HCT116 (cell line): Measurements from ENCODE around the gene ZNF485. TPM values are rescaled to one million over a fixed set of nuclear protein-coding genes. Genes with fewer than 3 reads are reported as not detected.

Experiments
- ATAC-seq: fragments of 200-7000 bp; cut with Tn5 transposase; 2 replicates; pipeline ENCODE4 v1.9.1; 2020; ENCODE audit warnings: mild to moderate bottlenecking, moderate library complexity
- BruUV-seq: library from RNA; stranded (reverse); fragments of 400-500 nt; replicated peaks from 2 replicates; lab custom pipeline; 2021; lab: Mats Ljungman, UMichigan
- CTCF ChIA-PET: fragments of 300-600 bp; sonication (Branson Sonifier 250); formaldehyde crosslinking; loops from one replicate; lab custom pipeline; 2021; ENCODE audit warnings: antibody characterized with exemption; lab: Charles Lee
- POLR2A ChIA-PET: fragments of 300-600, 350-600 bp; sonication (Branson Sonifier 250); formaldehyde crosslinking; loops from one replicate; lab custom pipeline; 2021; ENCODE audit warnings: antibody characterized with exemption; lab: Charles Lee
- RAD21 ChIA-PET, 2 experiments: fragments of 300-600 bp; sonication (Branson Sonifier 250); formaldehyde crosslinking; loops; one replicate each; lab custom pipeline; 2023; ENCODE audit warnings: low total read pairs in 2 of 2; ENCODE audit not compliant: uncharacterized antibody in 2 of 2, unreplicated experiment in 2 of 2, low non-redundant PET in 1 of 2; lab: Charles Lee
- DNase-seq: peaks from one replicate; pipeline ENCODE4 v3.0.0-alpha.2; 2010; ENCODE audit warnings: low read depth, low spot score
- H2AFZ ChIP-seq: fragments of 200-600 bp; shearing (Covaris generic), sonication (generic); 2 replicates; pipeline ENCODE4 v1.6.1; 2017; ENCODE audit warnings: low read depth, mixed run types, mixed read lengths, antibody characterized with exemption, low read length; ENCODE audit not compliant: poor library complexity, severe bottlenecking
- H3K27ac ChIP-seq: 2 replicates; pipeline ENCODE4 v1.5.1; 2012; ENCODE audit warnings: low read depth, low read length
- H3K27me3 ChIP-seq: fragments of 200-600 bp; sonication (generic); 2 replicates; pipeline ENCODE4 v1.6.1; 2016; ENCODE audit warnings: mixed run types, low read length, mixed read lengths; ENCODE audit not compliant: insufficient read depth
- H3K36me3 ChIP-seq, 2 experiments: fragments of 200-500 bp in 1 of 2; fragments of 200-600 bp in 1 of 2; sonication (Bioruptor generic) in 1 of 2; sonication (generic) in 1 of 2; 2 replicates each; pipeline versions ENCODE4 v1.5.1 to v1.6.1; 2014 to 2016; ENCODE audit warnings: low read length in 2 of 2, inconsistent platforms in 1 of 2, mixed read lengths in 1 of 2, mixed run types in 1 of 2; ENCODE audit not compliant: insufficient read depth in 2 of 2, control insufficient read depth in 1 of 2
- H3K4me1 ChIP-seq, 2 experiments: fragments of 200-600 bp in 1 of 2; sonication (generic) in 1 of 2; 2 replicates each; pipeline versions ENCODE4 v1.5.1 to v1.6.1; 2012 to 2017; ENCODE audit warnings: low read length in 2 of 2, inconsistent platforms in 1 of 2, mild to moderate bottlenecking in 1 of 2, mixed read lengths in 1 of 2, mixed run types in 1 of 2, moderate library complexity in 1 of 2; ENCODE audit not compliant: insufficient read depth in 2 of 2, control insufficient read depth in 1 of 2
- H3K4me2 ChIP-seq: fragments of 200-600 bp; sonication (generic); 2 replicates; pipeline ENCODE4 v1.6.1; 2017; ENCODE audit warnings: mixed run types, low read length, mixed read lengths
- H3K4me3 ChIP-seq, 2 experiments: fragments of 200-600 bp in 1 of 2; sonication (generic) in 1 of 2; replicated peaks in 1 of 2; 2 replicates each; pipeline ENCODE4 v1.5.1; 2011 to 2016; ENCODE audit warnings: low read length in 2 of 2, control low read depth in 1 of 2, low read depth in 1 of 2, mild to moderate bottlenecking in 1 of 2, mixed read lengths in 1 of 2, mixed run types in 1 of 2
- H3K79me2 ChIP-seq: fragments of 200-600 bp; sonication (generic); 2 replicates; pipeline ENCODE4 v1.6.1; 2017; ENCODE audit warnings: mild to moderate bottlenecking, mixed run types, low read length, moderate library complexity, mixed read lengths; ENCODE audit not compliant: insufficient read depth
- H3K9ac ChIP-seq: fragments of 200-600 bp; sonication (generic); 2 replicates; pipeline ENCODE4 v1.6.1; 2016; ENCODE audit warnings: low read length, mixed read lengths
- H3K9me2 ChIP-seq: fragments of 200-600 bp; sonication (generic), shearing (Covaris generic); 2 replicates; pipeline ENCODE4 v1.6.1; 2017; ENCODE audit warnings: mixed run types, mild to moderate bottlenecking, moderate library complexity; ENCODE audit not compliant: insufficient read depth
- H3K9me3 ChIP-seq, 2 experiments: fragments of 200-500 bp in 1 of 2; fragments of 200-600 bp in 1 of 2; sonication (Bioruptor generic) in 1 of 2; sonication (generic) in 1 of 2; 2 replicates each; pipeline ENCODE4 v1.6.1; 2014 to 2017; ENCODE audit warnings: low read length in 2 of 2, mixed read lengths in 2 of 2, inconsistent platforms in 1 of 2, low read depth in 1 of 2, mild to moderate bottlenecking in 1 of 2, mixed run types in 1 of 2, moderate library complexity in 1 of 2; ENCODE audit not compliant: control insufficient read depth in 1 of 2, insufficient read depth in 1 of 2
- H4K20me1 ChIP-seq: fragments of 200-600 bp; sonication (generic), shearing (Covaris generic); 2 replicates; pipeline ENCODE4 v1.6.1; 2017; ENCODE audit warnings: mixed run types, mild to moderate bottlenecking, moderate library complexity; ENCODE audit not compliant: insufficient read depth
- JUND ChIP-seq: IDR thresholded peaks from 2 replicates; pipeline ENCODE4 v1.6.1; 2012
- POLR2A ChIP-seq: IDR thresholded peaks from 2 replicates; pipeline ENCODE4 v1.7.0; 2011; ENCODE audit warnings: borderline replicate concordance; ENCODE audit not compliant: insufficient read depth, insufficient read length; ENCODE audit errors: extremely low read depth
- POLR2AphosphoS5 ChIP-seq: IDR thresholded peaks from 2 replicates; pipeline ENCODE4 v1.6.1; 2011; ENCODE audit warnings: mild to moderate bottlenecking, low read depth, low read length, moderate library complexity
- TCF7L2 ChIP-seq: IDR thresholded peaks from 2 replicates; pipeline ENCODE4 v1.7.0; 2011; ENCODE audit warnings: borderline replicate concordance, inconsistent platforms; ENCODE audit not compliant: insufficient read depth, insufficient read length; ENCODE audit errors: extremely low read depth
- ZNF274 ChIP-seq: fragments of 200-500 bp; sonication (Bioruptor generic); IDR thresholded peaks from 2 replicates; pipeline ENCODE4 v1.6.1; 2014; ENCODE audit warnings: mild to moderate bottlenecking, low read depth, low read length, inconsistent platforms
- intact Hi-C: fragments of 100-400 bp; cut with micrococcal nuclease; formaldehyde crosslinking; loops from 2 replicates; pipeline ENCODE4 v1.10.0; 2022
- total RNA-seq: library from RNA; stranded (reverse); gene quantifications from one replicate; pipeline ENCODE4 v1.2.1, GENCODE V29; 2021; ENCODE audit not compliant: unreplicated experiment
- TF ChIP-seq, protein P1 (sequence below): IDR thresholded peaks from 2 replicates; pipeline ENCODE4 v1.6.1; 2012
- TF ChIP-seq, protein P2 (sequence below): IDR thresholded peaks from 2 replicates; pipeline ENCODE4 v1.6.1; 2012; ENCODE audit warnings: low read depth
- TF ChIP-seq, protein P3 (sequence below): IDR thresholded peaks from 2 replicates; pipeline ENCODE4 v1.6.1; 2012
- TF ChIP-seq, protein P4 (sequence below), 3 experiments: fragments of 200-600 bp in 1 of 3; sonication (generic) in 1 of 3; IDR thresholded peaks in 2 of 3; conservative IDR thresholded peaks in 1 of 3; 2 replicates each; pipeline ENCODE4 v1.5.1; 2012 to 2017; ENCODE audit warnings: low read depth in 2 of 3, low read length in 2 of 3, antibody characterized with exemption in 1 of 3, borderline replicate concordance in 1 of 3, control low read depth in 1 of 3, mild to moderate bottlenecking in 1 of 3, mixed read lengths in 1 of 3, mixed run types in 1 of 3, moderate library complexity in 1 of 3; ENCODE audit not compliant: insufficient read depth in 1 of 3

Gene ZNF485
- total RNA-seq, 1 experiment from 2014 or later = 5.8 TPM

DNA sequence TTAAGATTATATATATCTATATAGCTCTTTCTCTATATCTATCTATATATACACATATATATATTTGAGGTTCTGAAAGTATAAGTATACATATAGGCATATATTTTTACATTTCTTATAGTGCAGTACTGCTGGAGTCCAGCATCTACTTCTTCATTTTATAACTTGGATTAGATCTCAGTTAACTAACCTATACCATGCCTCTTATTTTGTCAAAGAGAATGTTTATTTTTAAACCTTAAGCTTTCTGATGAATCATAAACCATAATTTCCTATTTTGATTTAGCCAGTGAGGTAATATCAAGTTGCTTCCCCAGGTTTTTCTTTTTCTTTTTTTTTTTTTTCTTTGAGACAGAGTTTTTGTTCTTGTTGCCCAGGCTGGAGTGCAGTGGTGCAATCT lies 34.4 kb downstream of the ZNF485 start:
- Histone ChIP-seq H3K9ac (no peak overlapping the region), H3K27ac (no peak overlapping the region), H3K27me3 (no peaks in the 10 kb centered on the region), H3K9me3 (peaks cover 9 to 25% of the 10 kb centered on the region in 2 experiments; a peak in 2 of 4 replicates), H4K20me1 (no peaks in the 10 kb centered on the region), H3K36me3 (no peaks in the 10 kb centered on the region), H3K79me2 (no peaks in the 10 kb centered on the region), H3K4me3 (no peak overlapping the region), H3K4me2 (no peak overlapping the region), H2AFZ (no peak overlapping the region), H3K9me2 (no peaks in the 10 kb centered on the region), H3K4me1 (no peaks in the 10 kb centered on the region)
- CTCF ChIA-PET = no interaction called here
- intact Hi-C loops = no loop called here
- DNase-seq (no peak), ATAC-seq (no peak)
- BruUV-seq = no TSS peak
- RAD21 ChIA-PET = no interaction called here
- TF ChIP-seq, protein P1, sequence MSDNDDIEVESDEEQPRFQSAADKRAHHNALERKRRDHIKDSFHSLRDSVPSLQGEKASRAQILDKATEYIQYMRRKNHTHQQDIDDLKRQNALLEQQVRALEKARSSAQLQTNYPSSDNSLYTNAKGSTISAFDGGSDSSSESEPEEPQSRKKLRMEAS = no peak
- TF ChIP-seq, protein P2, sequence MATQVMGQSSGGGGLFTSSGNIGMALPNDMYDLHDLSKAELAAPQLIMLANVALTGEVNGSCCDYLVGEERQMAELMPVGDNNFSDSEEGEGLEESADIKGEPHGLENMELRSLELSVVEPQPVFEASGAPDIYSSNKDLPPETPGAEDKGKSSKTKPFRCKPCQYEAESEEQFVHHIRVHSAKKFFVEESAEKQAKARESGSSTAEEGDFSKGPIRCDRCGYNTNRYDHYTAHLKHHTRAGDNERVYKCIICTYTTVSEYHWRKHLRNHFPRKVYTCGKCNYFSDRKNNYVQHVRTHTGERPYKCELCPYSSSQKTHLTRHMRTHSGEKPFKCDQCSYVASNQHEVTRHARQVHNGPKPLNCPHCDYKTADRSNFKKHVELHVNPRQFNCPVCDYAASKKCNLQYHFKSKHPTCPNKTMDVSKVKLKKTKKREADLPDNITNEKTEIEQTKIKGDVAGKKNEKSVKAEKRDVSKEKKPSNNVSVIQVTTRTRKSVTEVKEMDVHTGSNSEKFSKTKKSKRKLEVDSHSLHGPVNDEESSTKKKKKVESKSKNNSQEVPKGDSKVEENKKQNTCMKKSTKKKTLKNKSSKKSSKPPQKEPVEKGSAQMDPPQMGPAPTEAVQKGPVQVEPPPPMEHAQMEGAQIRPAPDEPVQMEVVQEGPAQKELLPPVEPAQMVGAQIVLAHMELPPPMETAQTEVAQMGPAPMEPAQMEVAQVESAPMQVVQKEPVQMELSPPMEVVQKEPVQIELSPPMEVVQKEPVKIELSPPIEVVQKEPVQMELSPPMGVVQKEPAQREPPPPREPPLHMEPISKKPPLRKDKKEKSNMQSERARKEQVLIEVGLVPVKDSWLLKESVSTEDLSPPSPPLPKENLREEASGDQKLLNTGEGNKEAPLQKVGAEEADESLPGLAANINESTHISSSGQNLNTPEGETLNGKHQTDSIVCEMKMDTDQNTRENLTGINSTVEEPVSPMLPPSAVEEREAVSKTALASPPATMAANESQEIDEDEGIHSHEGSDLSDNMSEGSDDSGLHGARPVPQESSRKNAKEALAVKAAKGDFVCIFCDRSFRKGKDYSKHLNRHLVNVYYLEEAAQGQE = no peak
- TF ChIP-seq, protein P3, sequence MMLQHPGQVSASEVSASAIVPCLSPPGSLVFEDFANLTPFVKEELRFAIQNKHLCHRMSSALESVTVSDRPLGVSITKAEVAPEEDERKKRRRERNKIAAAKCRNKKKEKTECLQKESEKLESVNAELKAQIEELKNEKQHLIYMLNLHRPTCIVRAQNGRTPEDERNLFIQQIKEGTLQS = no peak
- TF ChIP-seq TCF7L2 = no peak
- no peak for TF ChIP-seq JUND
- POLR2A ChIA-PET = no interaction called here

DNA sequence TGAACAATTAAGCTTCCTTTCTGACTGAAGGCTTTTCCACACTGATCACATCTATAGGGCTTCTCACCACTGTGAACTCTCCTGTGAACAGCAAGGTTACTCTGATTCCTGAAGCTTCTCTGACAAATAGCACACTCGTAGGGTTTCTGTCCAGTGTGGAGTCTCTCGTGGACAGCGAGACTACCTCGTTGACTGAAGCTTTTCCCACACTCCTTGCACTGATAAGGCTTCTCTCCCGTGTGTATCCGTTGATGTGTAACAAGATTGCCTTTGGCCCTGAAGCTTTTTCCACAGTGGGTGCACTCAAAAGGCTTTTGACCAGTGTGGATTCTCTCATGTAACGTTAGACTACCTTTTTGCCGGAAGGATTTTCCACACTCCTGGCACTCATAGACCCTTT lies 38.0 kb downstream of the ZNF485 start:
- Histone ChIP-seq H3K9me3 (peaks cover 9 to 25% of the 10 kb centered on the region in 2 experiments; a peak in 2 of 4 replicates), H3K9ac (no peak overlapping the region), H3K4me1 (peaks cover 0 to 4% of the 10 kb centered on the region in 2 experiments; a peak in 1 of 4 replicates), H3K4me3 (no peak overlapping the region), H3K79me2 (no peaks in the 10 kb centered on the region), H4K20me1 (no peaks in the 10 kb centered on the region), H3K4me2 (no peak overlapping the region), H2AFZ (no peak overlapping the region), H3K27me3 (no peaks in the 10 kb centered on the region), H3K9me2 (no peaks in the 10 kb centered on the region), H3K36me3 (no peaks in the 10 kb centered on the region), H3K27ac (no peak overlapping the region)
- ChIA-PET RAD21 (no interaction called here), CTCF (no interaction called here), POLR2A (no interaction called here)
- no peak for TF ChIP-seq POLR2A
- TF ChIP-seq POLR2AphosphoS5 = no peak
- TF ChIP-seq, protein P3 = no peak
- TF ChIP-seq, protein P1 = no peak
- TF ChIP-seq, protein P4, sequence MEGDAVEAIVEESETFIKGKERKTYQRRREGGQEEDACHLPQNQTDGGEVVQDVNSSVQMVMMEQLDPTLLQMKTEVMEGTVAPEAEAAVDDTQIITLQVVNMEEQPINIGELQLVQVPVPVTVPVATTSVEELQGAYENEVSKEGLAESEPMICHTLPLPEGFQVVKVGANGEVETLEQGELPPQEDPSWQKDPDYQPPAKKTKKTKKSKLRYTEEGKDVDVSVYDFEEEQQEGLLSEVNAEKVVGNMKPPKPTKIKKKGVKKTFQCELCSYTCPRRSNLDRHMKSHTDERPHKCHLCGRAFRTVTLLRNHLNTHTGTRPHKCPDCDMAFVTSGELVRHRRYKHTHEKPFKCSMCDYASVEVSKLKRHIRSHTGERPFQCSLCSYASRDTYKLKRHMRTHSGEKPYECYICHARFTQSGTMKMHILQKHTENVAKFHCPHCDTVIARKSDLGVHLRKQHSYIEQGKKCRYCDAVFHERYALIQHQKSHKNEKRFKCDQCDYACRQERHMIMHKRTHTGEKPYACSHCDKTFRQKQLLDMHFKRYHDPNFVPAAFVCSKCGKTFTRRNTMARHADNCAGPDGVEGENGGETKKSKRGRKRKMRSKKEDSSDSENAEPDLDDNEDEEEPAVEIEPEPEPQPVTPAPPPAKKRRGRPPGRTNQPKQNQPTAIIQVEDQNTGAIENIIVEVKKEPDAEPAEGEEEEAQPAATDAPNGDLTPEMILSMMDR (IDR thresholded peaks at IDR 0.05 in 2 of 3, conservative IDR thresholded peaks at IDR 0.05 in 1 of 3; ENCODE audit: borderline replicate concordance in 1 of 3, insufficient read depth in 1 of 3, low read depth in 2 of 3, low read length in 2 of 3) = no peak
- TF ChIP-seq ZNF274 = no peak
- intact Hi-C loops = no loop called here
- ATAC-seq (no peak), DNase-seq (no peak)
- BruUV-seq = no TSS peak
